HEK293 (cell line): ENCODE measurements around the gene ZMYM4.

Experiments
- ZBTB21 ChIP-seq: fragments of 450-650 bp; formaldehyde crosslinking; IDR thresholded peaks from 2 replicates; pipeline ENCODE4 v1.5.1; 2017; ENCODE audit warnings: missing biosample characterization, missing genetic modification characterization
- ZBTB7A ChIP-seq: fragments of 450-650 bp; formaldehyde crosslinking; IDR thresholded peaks from 2 replicates; pipeline ENCODE4 v1.5.1; 2016; ENCODE audit warnings: low read depth, missing biosample characterization, missing genetic modification characterization
- ZNF776 ChIP-seq: fragments of 450-650 bp; formaldehyde crosslinking; IDR thresholded peaks from 2 replicates; pipeline ENCODE4 v1.5.0; 2017; ENCODE audit warnings: missing biosample characterization, missing genetic modification characterization, borderline replicate concordance
- TF ChIP-seq, protein P1 (sequence below): fragments of 450-650 bp; formaldehyde crosslinking; IDR thresholded peaks from 2 replicates; pipeline ENCODE4 v1.5.1; 2016; ENCODE audit warnings: missing biosample characterization, missing genetic modification characterization

DNA sequence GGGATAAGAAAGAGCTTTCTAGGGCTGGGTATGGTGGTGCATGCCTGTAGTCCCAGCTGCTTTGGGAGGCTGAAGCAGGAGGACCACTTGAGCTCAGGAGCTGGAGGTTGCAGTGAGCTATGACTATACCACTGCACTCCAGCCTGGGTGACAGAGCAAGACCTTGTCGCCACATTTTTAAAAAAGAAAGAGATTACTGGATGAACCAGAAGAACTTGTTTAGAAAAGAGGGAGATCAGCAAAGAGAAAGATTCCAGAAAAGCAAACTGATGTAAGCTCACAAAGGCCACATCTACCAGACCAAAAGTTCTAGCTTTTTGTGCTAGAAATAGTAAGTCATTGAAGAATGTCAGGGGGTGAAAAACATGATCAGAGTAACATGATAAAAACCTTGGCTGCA, 171.1 kb downstream of the ZMYM4 start:
- TF ChIP-seq, protein P1, sequence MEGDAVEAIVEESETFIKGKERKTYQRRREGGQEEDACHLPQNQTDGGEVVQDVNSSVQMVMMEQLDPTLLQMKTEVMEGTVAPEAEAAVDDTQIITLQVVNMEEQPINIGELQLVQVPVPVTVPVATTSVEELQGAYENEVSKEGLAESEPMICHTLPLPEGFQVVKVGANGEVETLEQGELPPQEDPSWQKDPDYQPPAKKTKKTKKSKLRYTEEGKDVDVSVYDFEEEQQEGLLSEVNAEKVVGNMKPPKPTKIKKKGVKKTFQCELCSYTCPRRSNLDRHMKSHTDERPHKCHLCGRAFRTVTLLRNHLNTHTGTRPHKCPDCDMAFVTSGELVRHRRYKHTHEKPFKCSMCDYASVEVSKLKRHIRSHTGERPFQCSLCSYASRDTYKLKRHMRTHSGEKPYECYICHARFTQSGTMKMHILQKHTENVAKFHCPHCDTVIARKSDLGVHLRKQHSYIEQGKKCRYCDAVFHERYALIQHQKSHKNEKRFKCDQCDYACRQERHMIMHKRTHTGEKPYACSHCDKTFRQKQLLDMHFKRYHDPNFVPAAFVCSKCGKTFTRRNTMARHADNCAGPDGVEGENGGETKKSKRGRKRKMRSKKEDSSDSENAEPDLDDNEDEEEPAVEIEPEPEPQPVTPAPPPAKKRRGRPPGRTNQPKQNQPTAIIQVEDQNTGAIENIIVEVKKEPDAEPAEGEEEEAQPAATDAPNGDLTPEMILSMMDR (tag by site-specific recombination), result no peak
- no peak for TF ChIP-seq ZBTB7A (tag by site-specific recombination)
- no peak for TF ChIP-seq ZNF776
- no peak for TF ChIP-seq ZBTB21 (tag by site-specific recombination)
